GM12801 (cell line): ENCODE measurements around the gene STRADA.

Experiments
- TF ChIP-seq, protein P1 (sequence below): IDR thresholded peaks from one replicate; pipeline ENCODE4 v1.5.1; 2011; ENCODE audit warnings: control low read depth; ENCODE audit not compliant: insufficient read length; ENCODE audit errors: extremely low read depth

Gene STRADA, protein sequence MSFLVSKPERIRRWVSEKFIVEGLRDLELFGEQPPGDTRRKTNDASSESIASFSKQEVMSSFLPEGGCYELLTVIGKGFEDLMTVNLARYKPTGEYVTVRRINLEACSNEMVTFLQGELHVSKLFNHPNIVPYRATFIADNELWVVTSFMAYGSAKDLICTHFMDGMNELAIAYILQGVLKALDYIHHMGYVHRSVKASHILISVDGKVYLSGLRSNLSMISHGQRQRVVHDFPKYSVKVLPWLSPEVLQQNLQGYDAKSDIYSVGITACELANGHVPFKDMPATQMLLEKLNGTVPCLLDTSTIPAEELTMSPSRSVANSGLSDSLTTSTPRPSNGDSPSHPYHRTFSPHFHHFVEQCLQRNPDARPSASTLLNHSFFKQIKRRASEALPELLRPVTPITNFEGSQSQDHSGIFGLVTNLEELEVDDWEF

GRCh38 chr17:63741408-63742173 is at the start of gene STRADA:
TSS of gene STRADA (minus strand) at chr17:63741799. CDS start at chr17:63728369, 13,430 bp downstream.
- TF ChIP-seq, protein P1, sequence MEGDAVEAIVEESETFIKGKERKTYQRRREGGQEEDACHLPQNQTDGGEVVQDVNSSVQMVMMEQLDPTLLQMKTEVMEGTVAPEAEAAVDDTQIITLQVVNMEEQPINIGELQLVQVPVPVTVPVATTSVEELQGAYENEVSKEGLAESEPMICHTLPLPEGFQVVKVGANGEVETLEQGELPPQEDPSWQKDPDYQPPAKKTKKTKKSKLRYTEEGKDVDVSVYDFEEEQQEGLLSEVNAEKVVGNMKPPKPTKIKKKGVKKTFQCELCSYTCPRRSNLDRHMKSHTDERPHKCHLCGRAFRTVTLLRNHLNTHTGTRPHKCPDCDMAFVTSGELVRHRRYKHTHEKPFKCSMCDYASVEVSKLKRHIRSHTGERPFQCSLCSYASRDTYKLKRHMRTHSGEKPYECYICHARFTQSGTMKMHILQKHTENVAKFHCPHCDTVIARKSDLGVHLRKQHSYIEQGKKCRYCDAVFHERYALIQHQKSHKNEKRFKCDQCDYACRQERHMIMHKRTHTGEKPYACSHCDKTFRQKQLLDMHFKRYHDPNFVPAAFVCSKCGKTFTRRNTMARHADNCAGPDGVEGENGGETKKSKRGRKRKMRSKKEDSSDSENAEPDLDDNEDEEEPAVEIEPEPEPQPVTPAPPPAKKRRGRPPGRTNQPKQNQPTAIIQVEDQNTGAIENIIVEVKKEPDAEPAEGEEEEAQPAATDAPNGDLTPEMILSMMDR = no peak

- TF ChIP-seq, protein P1 = no peak
These were observed 48.5 kb upstream of the STRADA start for GRCh38 chr17:63790057-63790456.

DNA sequence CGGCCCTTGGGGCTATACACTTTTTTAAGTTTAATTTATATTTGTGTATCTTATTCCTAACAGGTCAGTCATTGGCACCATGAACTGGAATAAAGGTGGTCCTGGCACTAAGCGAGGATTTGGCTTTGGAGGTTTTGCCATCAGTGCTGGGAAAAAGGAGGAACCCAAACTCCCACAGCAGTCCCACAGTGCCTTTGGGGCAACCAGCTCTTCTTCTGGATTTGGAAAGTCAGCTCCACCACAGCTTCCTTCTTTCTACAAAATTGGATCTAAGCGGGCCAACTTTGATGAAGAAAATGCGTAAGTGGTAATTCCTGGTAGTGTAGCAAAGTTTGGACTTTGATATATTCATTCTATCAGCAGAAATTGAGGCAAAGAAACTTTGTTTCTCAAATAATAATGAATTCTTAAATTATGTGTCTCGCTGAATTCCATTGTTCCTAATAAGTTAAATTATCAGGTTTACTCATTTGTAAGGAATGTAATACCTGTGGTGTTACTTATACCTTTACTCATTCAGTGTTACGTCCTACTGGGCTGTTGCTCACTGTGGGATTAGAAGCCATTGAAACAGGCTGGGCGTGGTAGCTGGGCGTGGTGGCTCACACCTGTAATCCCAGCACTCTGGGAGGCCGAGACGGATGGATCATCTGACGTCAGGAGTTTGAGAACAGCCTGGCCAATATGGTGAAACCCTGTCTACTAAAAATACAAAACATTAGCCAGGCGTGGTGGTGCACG is 45.5 kb upstream of the STRADA start:
- TF ChIP-seq, protein P1 = no peak

DNA sequence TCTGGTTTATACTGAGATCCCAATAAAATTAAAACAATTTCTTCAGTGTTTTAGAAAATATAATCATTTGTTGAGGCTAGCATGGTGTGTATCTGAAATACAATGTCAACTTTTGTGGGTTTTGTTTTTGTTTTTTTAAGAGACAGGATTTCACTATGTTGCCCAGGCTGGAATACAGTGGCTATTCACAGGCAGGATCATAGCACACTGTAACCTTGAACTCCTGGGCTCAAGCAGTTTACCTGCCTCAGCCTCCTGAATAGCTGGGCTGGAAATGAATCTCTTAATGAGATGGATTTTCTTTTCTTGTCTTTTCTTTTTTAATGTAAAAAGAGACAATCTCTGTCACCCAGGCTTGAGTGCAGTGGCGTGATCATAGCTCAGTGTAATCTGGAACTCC is 44.5 kb upstream of the STRADA start:
- TF ChIP-seq, protein P1 = no peak

GRCh38 chr17:63785556-63785955 is 44.0 kb upstream of the STRADA start:
- TF ChIP-seq, protein P1 = no peak

GRCh38 chr17:63783522-63783921 is 41.9 kb upstream of the STRADA start:
- TF ChIP-seq, protein P1 = no peak

GRCh38 chr17:63780928-63781327 is 39.3 kb upstream of the STRADA start:
- TF ChIP-seq, protein P1 = no peak
